ENCODE results near the gene ELMOD3. TPM values are rescaled to one million over a fixed set of nuclear protein-coding genes. Genes with fewer than 3 reads are reported as not detected.

Gene ELMOD3
- total and polyA plus RNA-seq, 9 of the 15 experiments (the other 6 are each of a cell fraction or from before 2014, with no cell fraction given): 2.7 to 18.7 (median 11.6) TPM

DNA sequence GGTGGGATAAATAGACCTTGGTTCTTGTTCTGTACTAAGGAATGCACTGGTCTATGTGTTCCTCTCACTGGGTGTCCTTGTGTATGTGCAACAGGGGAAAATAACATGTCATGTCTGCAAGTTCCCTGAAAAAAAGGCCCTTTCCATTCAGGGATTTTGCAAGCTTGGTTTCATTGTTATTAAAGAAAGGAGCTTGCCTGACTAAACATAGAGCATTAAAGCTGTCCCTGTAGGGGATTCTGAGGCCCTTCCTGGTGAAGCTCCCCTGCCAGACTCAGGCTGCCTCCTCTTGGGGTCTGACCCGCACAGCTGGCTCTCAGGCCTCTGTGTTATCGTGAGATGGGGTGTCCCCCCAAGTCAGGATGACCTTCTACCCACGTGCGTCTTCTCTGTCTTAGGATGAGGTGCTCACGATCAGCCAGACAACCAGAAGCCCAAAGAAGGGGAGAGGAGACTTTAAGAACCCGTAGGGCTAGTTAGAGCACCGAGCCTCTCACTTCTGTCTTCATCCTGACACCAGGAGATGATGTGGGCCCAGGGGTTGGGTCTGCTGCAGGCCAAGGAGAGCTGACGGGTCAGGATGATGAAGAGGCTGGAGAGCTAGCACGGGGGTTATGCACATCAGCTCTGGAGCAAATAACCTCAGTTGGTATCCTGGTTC, 34.4 kb downstream of the ELMOD3 start (continued):
- TF ChIP-seq, protein P1, sequence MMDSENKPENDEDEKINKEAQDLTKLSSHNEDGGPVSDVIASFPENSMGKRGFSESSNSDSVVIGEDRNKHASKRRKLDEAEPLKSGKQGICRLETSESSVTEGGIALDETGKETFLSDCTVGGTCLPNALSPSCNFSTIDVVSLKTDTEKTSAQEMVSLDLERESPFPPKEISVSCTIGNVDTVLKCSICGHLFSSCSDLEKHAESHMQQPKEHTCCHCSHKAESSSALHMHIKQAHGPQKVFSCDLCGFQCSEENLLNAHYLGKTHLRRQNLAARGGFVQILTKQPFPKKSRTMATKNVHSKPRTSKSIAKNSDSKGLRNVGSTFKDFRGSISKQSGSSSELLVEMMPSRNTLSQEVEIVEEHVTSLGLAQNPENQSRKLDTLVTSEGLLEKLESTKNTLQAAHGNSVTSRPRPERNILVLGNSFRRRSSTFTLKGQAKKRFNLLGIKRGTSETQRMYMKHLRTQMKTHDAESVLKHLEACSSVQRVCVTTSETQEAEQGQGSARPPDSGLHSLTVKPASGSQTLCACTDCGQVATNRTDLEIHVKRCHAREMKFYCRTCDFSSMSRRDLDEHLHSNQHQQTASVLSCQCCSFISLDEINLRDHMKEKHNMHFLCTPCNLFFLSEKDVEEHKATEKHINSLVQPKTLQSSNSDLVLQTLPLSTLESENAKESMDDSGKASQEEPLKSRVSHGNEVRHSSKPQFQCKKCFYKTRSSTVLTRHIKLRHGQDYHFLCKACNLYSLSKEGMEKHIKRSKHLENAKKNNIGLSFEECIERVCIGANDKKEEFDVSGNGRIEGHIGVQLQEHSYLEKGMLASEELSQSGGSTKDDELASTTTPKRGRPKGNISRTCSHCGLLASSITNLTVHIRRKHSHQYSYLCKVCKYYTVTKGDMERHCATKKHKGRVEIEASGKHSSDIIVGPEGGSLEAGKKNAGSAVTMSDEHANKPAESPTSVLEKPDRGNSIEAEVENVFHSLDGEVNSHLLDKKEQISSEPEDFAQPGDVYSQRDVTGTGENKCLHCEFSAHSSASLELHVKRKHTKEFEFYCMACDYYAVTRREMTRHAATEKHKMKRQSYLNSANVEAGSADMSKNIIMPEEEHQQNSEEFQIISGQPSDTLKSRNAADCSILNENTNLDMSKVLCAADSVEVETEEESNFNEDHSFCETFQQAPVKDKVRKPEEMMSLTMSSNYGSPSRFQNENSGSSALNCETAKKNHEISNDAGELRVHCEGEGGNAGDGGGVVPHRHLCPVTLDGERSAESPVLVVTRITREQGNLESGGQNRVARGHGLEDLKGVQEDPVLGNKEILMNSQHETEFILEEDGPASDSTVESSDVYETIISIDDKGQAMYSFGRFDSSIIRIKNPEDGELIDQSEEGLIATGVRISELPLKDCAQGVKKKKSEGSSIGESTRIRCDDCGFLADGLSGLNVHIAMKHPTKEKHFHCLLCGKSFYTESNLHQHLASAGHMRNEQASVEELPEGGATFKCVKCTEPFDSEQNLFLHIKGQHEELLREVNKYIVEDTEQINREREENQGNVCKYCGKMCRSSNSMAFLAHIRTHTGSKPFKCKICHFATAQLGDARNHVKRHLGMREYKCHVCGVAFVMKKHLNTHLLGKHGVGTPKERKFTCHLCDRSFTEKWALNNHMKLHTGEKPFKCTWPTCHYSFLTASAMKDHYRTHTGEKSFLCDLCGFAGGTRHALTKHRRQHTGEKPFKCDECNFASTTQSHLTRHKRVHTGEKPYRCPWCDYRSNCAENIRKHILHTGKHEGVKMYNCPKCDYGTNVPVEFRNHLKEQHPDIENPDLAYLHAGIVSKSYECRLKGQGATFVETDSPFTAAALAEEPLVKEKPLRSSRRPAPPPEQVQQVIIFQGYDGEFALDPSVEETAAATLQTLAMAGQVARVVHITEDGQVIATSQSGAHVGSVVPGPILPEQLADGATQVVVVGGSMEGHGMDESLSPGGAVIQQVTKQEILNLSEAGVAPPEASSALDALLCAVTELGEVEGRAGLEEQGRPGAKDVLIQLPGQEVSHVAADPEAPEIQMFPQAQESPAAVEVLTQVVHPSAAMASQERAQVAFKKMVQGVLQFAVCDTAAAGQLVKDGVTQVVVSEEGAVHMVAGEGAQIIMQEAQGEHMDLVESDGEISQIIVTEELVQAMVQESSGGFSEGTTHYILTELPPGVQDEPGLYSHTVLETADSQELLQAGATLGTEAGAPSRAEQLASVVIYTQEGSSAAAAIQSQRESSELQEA (IDR thresholded peaks at IDR 0.05; ENCODE audit: low read depth): no peak
- TF ChIP-seq ZNF3 (CRISPR knock-in tag; IDR thresholded peaks at IDR 0.05): no peak
- no peak for TF ChIP-seq CC2D1A (IDR thresholded peaks at IDR 0.05)
- TF ChIP-seq, protein P2, sequence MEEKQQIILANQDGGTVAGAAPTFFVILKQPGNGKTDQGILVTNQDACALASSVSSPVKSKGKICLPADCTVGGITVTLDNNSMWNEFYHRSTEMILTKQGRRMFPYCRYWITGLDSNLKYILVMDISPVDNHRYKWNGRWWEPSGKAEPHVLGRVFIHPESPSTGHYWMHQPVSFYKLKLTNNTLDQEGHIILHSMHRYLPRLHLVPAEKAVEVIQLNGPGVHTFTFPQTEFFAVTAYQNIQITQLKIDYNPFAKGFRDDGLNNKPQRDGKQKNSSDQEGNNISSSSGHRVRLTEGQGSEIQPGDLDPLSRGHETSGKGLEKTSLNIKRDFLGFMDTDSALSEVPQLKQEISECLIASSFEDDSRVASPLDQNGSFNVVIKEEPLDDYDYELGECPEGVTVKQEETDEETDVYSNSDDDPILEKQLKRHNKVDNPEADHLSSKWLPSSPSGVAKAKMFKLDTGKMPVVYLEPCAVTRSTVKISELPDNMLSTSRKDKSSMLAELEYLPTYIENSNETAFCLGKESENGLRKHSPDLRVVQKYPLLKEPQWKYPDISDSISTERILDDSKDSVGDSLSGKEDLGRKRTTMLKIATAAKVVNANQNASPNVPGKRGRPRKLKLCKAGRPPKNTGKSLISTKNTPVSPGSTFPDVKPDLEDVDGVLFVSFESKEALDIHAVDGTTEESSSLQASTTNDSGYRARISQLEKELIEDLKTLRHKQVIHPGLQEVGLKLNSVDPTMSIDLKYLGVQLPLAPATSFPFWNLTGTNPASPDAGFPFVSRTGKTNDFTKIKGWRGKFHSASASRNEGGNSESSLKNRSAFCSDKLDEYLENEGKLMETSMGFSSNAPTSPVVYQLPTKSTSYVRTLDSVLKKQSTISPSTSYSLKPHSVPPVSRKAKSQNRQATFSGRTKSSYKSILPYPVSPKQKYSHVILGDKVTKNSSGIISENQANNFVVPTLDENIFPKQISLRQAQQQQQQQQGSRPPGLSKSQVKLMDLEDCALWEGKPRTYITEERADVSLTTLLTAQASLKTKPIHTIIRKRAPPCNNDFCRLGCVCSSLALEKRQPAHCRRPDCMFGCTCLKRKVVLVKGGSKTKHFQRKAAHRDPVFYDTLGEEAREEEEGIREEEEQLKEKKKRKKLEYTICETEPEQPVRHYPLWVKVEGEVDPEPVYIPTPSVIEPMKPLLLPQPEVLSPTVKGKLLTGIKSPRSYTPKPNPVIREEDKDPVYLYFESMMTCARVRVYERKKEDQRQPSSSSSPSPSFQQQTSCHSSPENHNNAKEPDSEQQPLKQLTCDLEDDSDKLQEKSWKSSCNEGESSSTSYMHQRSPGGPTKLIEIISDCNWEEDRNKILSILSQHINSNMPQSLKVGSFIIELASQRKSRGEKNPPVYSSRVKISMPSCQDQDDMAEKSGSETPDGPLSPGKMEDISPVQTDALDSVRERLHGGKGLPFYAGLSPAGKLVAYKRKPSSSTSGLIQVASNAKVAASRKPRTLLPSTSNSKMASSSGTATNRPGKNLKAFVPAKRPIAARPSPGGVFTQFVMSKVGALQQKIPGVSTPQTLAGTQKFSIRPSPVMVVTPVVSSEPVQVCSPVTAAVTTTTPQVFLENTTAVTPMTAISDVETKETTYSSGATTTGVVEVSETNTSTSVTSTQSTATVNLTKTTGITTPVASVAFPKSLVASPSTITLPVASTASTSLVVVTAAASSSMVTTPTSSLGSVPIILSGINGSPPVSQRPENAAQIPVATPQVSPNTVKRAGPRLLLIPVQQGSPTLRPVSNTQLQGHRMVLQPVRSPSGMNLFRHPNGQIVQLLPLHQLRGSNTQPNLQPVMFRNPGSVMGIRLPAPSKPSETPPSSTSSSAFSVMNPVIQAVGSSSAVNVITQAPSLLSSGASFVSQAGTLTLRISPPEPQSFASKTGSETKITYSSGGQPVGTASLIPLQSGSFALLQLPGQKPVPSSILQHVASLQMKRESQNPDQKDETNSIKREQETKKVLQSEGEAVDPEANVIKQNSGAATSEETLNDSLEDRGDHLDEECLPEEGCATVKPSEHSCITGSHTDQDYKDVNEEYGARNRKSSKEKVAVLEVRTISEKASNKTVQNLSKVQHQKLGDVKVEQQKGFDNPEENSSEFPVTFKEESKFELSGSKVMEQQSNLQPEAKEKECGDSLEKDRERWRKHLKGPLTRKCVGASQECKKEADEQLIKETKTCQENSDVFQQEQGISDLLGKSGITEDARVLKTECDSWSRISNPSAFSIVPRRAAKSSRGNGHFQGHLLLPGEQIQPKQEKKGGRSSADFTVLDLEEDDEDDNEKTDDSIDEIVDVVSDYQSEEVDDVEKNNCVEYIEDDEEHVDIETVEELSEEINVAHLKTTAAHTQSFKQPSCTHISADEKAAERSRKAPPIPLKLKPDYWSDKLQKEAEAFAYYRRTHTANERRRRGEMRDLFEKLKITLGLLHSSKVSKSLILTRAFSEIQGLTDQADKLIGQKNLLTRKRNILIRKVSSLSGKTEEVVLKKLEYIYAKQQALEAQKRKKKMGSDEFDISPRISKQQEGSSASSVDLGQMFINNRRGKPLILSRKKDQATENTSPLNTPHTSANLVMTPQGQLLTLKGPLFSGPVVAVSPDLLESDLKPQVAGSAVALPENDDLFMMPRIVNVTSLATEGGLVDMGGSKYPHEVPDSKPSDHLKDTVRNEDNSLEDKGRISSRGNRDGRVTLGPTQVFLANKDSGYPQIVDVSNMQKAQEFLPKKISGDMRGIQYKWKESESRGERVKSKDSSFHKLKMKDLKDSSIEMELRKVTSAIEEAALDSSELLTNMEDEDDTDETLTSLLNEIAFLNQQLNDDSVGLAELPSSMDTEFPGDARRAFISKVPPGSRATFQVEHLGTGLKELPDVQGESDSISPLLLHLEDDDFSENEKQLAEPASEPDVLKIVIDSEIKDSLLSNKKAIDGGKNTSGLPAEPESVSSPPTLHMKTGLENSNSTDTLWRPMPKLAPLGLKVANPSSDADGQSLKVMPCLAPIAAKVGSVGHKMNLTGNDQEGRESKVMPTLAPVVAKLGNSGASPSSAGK (IDR thresholded peaks at IDR 0.05): no peak
- TF ChIP-seq PRPF4 (IDR thresholded peaks at IDR 0.05; ENCODE audit: insufficient read depth, low read depth, low read length, poor library complexity, severe bottlenecking): no peak
- TF ChIP-seq ZNF57 (CRISPR knock-in tag; IDR thresholded peaks at IDR 0.05): no peak
- TF ChIP-seq SMARCB1 (IDR thresholded peaks at IDR 0.05; ENCODE audit: insufficient read length, low read depth): no peak
- no peak for TF ChIP-seq SPI1 (IDR thresholded peaks at IDR 0.05; ENCODE audit: borderline replicate concordance, low read depth, low read length)

Measured in K562 (cell line).